Fibroblast of lung (primary cell): ENCODE data around the gene ZNF280A. TPM values are rescaled to one million over a fixed set of nuclear protein-coding genes. Genes with fewer than 3 reads are reported as not detected.
"Not testable (repeated sequence)": the region's sequence is repeated elsewhere in the genome, so short reads cannot be mapped to it uniquely, and the experiment has no call there.

ENCODE experiments used
- DNase-seq, 2 donors: peaks; one replicate each; pipeline versions ENCODE4 v3.0.0 to v3.0.0-alpha.2; 2010; ENCODE audit warnings: low read depth in 2 of 2
- H2AFZ ChIP-seq: 2 replicates; pipeline ENCODE4 v1.5.1; 2012; ENCODE audit warnings: low read length, control low read depth, inconsistent platforms
- H3K27ac ChIP-seq: 2 replicates; pipeline ENCODE4 v1.5.1; 2011; ENCODE audit warnings: low read length, control low read depth; ENCODE audit not compliant: insufficient read depth
- H3K27me3 ChIP-seq: 2 replicates; pipeline ENCODE4 v1.5.1; 2011; ENCODE audit warnings: mild to moderate bottlenecking, low read length; ENCODE audit not compliant: control insufficient read depth, insufficient read depth
- H3K36me3 ChIP-seq: 2 replicates; pipeline ENCODE4 v1.5.1; 2011; ENCODE audit warnings: low read length; ENCODE audit not compliant: control insufficient read depth, insufficient read depth
- H3K4me1 ChIP-seq: 2 replicates; pipeline ENCODE4 v1.5.1; 2011; ENCODE audit warnings: low read length; ENCODE audit not compliant: control insufficient read depth, insufficient read depth; ENCODE audit errors: extremely low read depth
- H3K4me2 ChIP-seq: 2 replicates; pipeline ENCODE4 v1.5.1; 2011; ENCODE audit warnings: low read length, control low read depth; ENCODE audit not compliant: insufficient read depth; ENCODE audit errors: extremely low read depth
- H3K4me3 ChIP-seq, 4 experiments: fragments of 200-600 bp in 1 of 4; sonication (generic) in 1 of 4; replicated peaks in 1 of 4; 2 replicates each; pipeline ENCODE4 v1.5.1; 2011 to 2016; ENCODE audit warnings: low read length in 4 of 4, low read depth in 3 of 4, mild to moderate bottlenecking in 3 of 4, control low read depth in 2 of 4, inconsistent platforms in 1 of 4, mixed read lengths in 1 of 4; ENCODE audit not compliant: insufficient read depth in 1 of 4; ENCODE audit errors: control extremely low read depth in 1 of 4
- H3K79me2 ChIP-seq: 2 replicates; pipeline ENCODE4 v1.5.1; 2012; ENCODE audit warnings: mild to moderate bottlenecking, low read length, inconsistent platforms; ENCODE audit not compliant: control insufficient read depth, insufficient read depth
- H3K9ac ChIP-seq: 2 replicates; pipeline ENCODE4 v1.5.1; 2011; ENCODE audit warnings: mild to moderate bottlenecking, low read length, control low read depth; ENCODE audit not compliant: insufficient read depth
- H3K9me3 ChIP-seq: 2 replicates; pipeline ENCODE4 v1.5.1; 2012; ENCODE audit warnings: low read depth, low read length; ENCODE audit not compliant: control insufficient read depth, insufficient read depth
- H4K20me1 ChIP-seq: 2 replicates; pipeline ENCODE4 v1.5.1; 2011; ENCODE audit warnings: low read length; ENCODE audit not compliant: control insufficient read depth, insufficient read depth; ENCODE audit errors: extremely low read depth
- CTCF ChIP-seq, 2 donors: IDR thresholded peaks in 1 of 2; conservative IDR thresholded peaks in 1 of 2; 1 replicate in 1 of 2; 2 replicates in 1 of 2; pipeline ENCODE4 v1.5.1; 2011 to 2012; ENCODE audit warnings: low read length in 2 of 2, control low read depth in 1 of 2, inconsistent platforms in 1 of 2, low read depth in 1 of 2, mild to moderate bottlenecking in 1 of 2
- EZH2 ChIP-seq: IDR thresholded peaks from 2 replicates; pipeline ENCODE4 v1.5.1; 2012; ENCODE audit warnings: low read length, control low read depth, mild to moderate bottlenecking; ENCODE audit errors: missing control alignments
- polyA plus RNA-seq, 2 donors: library from polyadenylated mRNA; depleted of rRNA in 1 of 2; stranded (reverse) in 1 of 2; unstranded in 1 of 2; fragments of >200 nt; gene quantifications; 2 replicates each; pipeline ENCODE4 v1.2.1, GENCODE V29; 2011 to 2012; ENCODE audit warnings: missing spikeins in 1 of 2
- total RNA-seq: library from RNA; depleted of rRNA; stranded (reverse); fragments of >200 nt; gene quantifications from 2 replicates; pipeline ENCODE4 v1.2.1, GENCODE V29; 2014

ZNF280A gene
- total and polyA plus RNA-seq, 2 donors (not counting 1 experiment from before 2014, with no cell fraction given) = not detected

GRCh38 chr22:22509912-22510311 lies 10.2 kb downstream of the ZNF280A start:
- H4K20me1 ChIP-seq, DNase-seq, H3K36me3 ChIP-seq, H3K27ac ChIP-seq, H3K9ac ChIP-seq, H3K79me2 ChIP-seq, H3K9me3 ChIP-seq, H3K4me3 ChIP-seq, H3K4me1 ChIP-seq, H2AFZ ChIP-seq, H3K27me3 ChIP-seq, H3K4me2 ChIP-seq: not testable (repeated sequence)

GRCh38 chr22:22508274-22509176 lies 11.5 kb downstream of the ZNF280A start, which contains the start of gene ZNF280B:
TSS of gene ZNF280B (minus strand) at chr22:22508742. CDS start at chr22:22489398, 19,344 bp downstream.
- H3K79me2 ChIP-seq = no peaks in the 10 kb centered on the region
- no peaks in the 10 kb centered on the region for H3K36me3 ChIP-seq
- no peaks in the 10 kb centered on the region for H3K9me3 ChIP-seq
- no peaks in the 10 kb centered on the region for H3K27me3 ChIP-seq
- peak within 1 kb of the TSS; percentile 44 for H3K9ac ChIP-seq
- peak; percentile 80 to 84 for DNase-seq
- H3K4me1 ChIP-seq = no peaks in the 10 kb centered on the region
- no peak within 1 kb of the TSS for H3K27ac ChIP-seq
- H2AFZ ChIP-seq = peak within 1 kb of the TSS; percentile 84
- TF ChIP-seq CTCF (conservative IDR thresholded peaks at IDR 0.05 in 1 of 2, IDR thresholded peaks at IDR 0.05 in 1 of 2; ENCODE audit: low read depth in 1 of 2, low read length in 2 of 2) (peak; percentile 37 to 68), EZH2 (no peak)
- H4K20me1 ChIP-seq = no peaks in the 10 kb centered on the region
- H3K4me3 ChIP-seq = peak within 1 kb of the TSS; percentile 46 to 61 (median 60)
- H3K4me2 ChIP-seq = peak within 1 kb of the TSS; percentile 76

GRCh38 chr22:22507743-22508273 lies 12.3 kb downstream of the ZNF280A start:
- H3K79me2 ChIP-seq = no peaks in the 10 kb centered on the region
- no peaks in the 10 kb centered on the region for H3K27me3 ChIP-seq
- H3K36me3 ChIP-seq = no peaks in the 10 kb centered on the region
- no peak overlapping the region for H3K27ac ChIP-seq
- DNase-seq = no peak
- H2AFZ ChIP-seq = peak overlapping the region; percentile 71
- H3K9me3 ChIP-seq = no peaks in the 10 kb centered on the region
- no peak overlapping the region for H3K9ac ChIP-seq
- H4K20me1 ChIP-seq = no peaks in the 10 kb centered on the region
- H3K4me1 ChIP-seq = no peaks in the 10 kb centered on the region
- peak overlapping the region; percentile 76 for H3K4me2 ChIP-seq
- no peak for TF ChIP-seq EZH2
- no peak for TF ChIP-seq CTCF (conservative IDR thresholded peaks at IDR 0.05 in 1 of 2, IDR thresholded peaks at IDR 0.05 in 1 of 2; ENCODE audit: low read depth in 1 of 2, low read length in 2 of 2)
- H3K4me3 ChIP-seq = peak overlapping the region; percentile 46 to 61 (median 60)
